Activated CD8-positive, alpha-beta T cell treated with anti-CD3 and anti-CD28 coated beads for 36 hours (primary cell): ENCODE results near the gene GNA12. TPM values are rescaled to one million over a fixed set of nuclear protein-coding genes. Genes with fewer than 3 reads are reported as not detected.

Experiments used
- ATAC-seq: fragments of 200-7000 bp; cut with Tn5 transposase; one replicate; pipeline ENCODE4 v1.10.0; 2021; ENCODE audit warnings: mild to moderate bottlenecking, moderate library complexity
- CTCF ChIA-PET: fragments of 350-600 bp; sonication (Branson Sonifier 250); formaldehyde crosslinking; loops from one replicate; lab custom pipeline; 2021; ENCODE audit warnings: antibody characterized with exemption; lab: Charles Lee
- POLR2A ChIA-PET: fragments of 350-600 bp; sonication (Branson Sonifier 250); formaldehyde crosslinking; loops from one replicate; lab custom pipeline; 2021; ENCODE audit warnings: antibody characterized with exemption; lab: Charles Lee
- DNase-seq: peaks from one replicate; pipeline ENCODE4 v3.0.0-alpha.2; 2020
- H3K27ac Mint-ChIP-seq: one replicate; pipeline ENCODE4 v1.8.0; 2021; ENCODE audit warnings: mild to moderate bottlenecking, mixed read lengths
- H3K27me3 Mint-ChIP-seq: one replicate; pipeline ENCODE4 v1.8.0; 2021; ENCODE audit warnings: mixed read lengths
- H3K36me3 Mint-ChIP-seq: one replicate; pipeline ENCODE4 v1.8.0; 2021; ENCODE audit warnings: low read depth, mixed read lengths
- H3K4me1 Mint-ChIP-seq: one replicate; pipeline ENCODE4 v1.8.0; 2021; ENCODE audit warnings: low read depth, mixed read lengths
- H3K4me3 Mint-ChIP-seq: one replicate; pipeline ENCODE4 v1.8.0; 2021; ENCODE audit warnings: mild to moderate bottlenecking, moderate library complexity, mixed read lengths
- H3K9me3 Mint-ChIP-seq: one replicate; pipeline ENCODE4 v1.8.0; 2021; ENCODE audit warnings: mixed read lengths
- CTCF ChIP-seq: fragments of 200-600 bp; IDR thresholded peaks from one replicate; pipeline ENCODE4 v1.8.0; 2022; ENCODE audit warnings: antibody characterized with exemption, mild to moderate bottlenecking
- intact Hi-C: fragments of 100-400 bp; cut with micrococcal nuclease; formaldehyde crosslinking; loops from one replicate; pipeline ENCODE4 v1.10.0; 2022
- total RNA-seq, 2 experiments: library from RNA; stranded (reverse); gene quantifications; one replicate each; pipeline ENCODE4 v1.2.3, GENCODE V29; 2021

The GNA12 gene
- total RNA-seq, 2 experiments from 2014 or later, result 21.0 to 21.1 TPM

DNA sequence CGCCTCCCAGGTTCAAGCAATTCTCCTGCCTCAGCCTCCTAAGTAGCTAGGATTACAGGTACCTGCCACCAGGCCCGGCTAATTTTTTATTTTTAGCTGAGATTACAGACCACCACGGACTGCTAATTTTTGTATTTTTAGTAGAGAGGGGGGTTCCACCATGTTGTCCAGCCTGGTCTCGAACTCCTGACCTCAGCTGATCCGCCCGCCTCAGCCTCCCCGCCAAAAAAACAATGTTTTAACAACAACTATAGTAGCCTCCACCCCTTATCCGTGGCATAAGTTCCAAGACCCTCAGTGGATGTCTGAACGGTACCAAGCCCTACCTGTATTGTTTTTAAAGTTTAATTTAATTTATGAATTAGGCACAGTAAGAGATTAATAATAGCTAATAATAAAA, 48.2 kb downstream of the GNA12 start:
- peaks cover 23% of the 10 kb centered on the region for H3K4me1 Mint-ChIP-seq
- ATAC-seq (no peak), DNase-seq (no peak)
- no peak for TF ChIP-seq CTCF
- H3K27ac Mint-ChIP-seq, result no peak overlapping the region
- H3K9me3 Mint-ChIP-seq, result no peaks in the 10 kb centered on the region
- no peaks in the 10 kb centered on the region for H3K27me3 Mint-ChIP-seq
- intact Hi-C loops, result no loop called here
- POLR2A ChIA-PET, result interaction anchor here (1.4 kb wide), 2 partner anchors 9 to 38 kb away, joined by 3 read pairs; no protein-coding TSS in a partner anchor
- CTCF ChIA-PET, result no interaction called here
- peaks cover 30% of the 10 kb centered on the region for H3K36me3 Mint-ChIP-seq
- no peak overlapping the region for H3K4me3 Mint-ChIP-seq

DNA sequence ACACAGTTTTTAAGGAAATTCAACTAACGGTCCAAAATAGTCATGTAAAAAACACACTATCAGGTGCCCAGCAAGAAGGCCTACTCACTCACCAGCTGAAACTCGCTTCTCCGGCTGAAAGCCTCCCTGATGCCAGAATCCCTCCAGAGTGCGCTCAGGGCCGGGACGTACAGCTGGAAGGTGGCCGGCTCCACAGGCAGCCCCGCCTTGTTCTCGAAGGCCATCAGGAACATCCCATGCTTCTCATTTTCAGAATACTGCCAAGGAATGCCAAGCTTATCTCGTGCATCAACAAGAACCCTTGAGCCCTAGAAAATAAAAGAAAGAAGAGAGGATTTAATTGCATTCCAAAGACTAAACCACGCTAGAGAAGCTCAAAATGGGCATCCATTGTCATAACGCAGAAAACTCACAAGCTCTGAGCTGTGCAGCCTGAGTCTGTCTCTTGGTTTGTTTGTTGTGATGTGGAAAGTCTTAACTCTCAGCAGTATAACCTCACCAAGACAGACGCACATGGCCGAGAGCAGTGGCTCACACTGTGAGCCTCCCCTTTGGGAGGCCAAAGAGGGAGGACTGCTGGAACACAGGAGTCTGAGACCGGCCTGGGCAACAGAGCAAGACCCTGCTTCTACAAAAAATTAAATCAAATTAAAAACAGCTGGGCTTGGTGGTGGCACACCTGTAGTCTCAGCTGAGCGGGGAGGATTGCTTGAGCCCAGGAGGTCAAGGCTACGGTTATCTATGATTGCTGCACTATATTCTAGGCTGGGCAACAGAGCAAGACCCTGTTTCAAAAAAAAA, 49.1 kb downstream of the GNA12 start:
- TF ChIP-seq CTCF, result no peak
- Mint-ChIP-seq H3K9me3 (no peaks in the 10 kb centered on the region), H3K27ac (no peak overlapping the region), H3K27me3 (no peaks in the 10 kb centered on the region), H3K36me3 (peaks cover 30% of the 10 kb centered on the region), H3K4me1 (peaks cover 14% of the 10 kb centered on the region), H3K4me3 (no peak overlapping the region)
- DNase-seq (no peak), ATAC-seq (no peak)
- ChIA-PET POLR2A (interaction anchor here (1.4 kb wide), 2 partner anchors 10 to 37 kb away, joined by 3 read pairs; no protein-coding TSS in a partner anchor), CTCF (interaction anchor here (1.5 kb wide), 1 partner anchor 9 kb away, joined by 7 read pairs; no protein-coding TSS in a partner anchor)
- intact Hi-C loops, result no loop called here

DNA sequence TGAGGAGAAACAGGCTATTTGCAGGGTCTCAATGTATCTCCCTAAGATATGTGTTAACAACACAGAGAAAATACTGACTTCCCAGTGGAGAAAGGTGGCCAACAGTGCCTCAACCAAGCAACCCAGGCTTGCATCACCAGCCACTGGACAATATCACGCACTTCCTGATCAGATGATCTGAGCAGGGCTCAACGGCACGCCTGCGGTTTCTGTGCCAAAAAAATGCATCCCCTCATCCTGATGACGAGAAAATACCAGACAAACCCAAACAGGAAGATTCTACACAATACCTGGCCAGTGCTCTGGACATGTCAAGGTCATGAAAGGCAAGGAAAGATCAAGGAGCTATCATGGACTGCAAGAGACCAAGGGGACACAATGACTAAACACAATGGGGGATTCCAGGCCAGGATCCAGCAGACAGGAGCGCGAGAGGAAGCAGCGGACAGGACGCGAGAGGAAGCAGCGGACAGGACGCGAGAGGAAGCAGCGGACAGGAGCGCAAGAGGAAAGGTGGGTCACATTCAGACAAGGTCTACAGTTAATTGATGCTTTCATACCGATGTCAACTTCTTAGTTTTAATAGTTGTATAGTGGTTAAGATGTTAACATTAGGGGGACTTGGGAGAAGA, 51.1 kb downstream of the GNA12 start:
- ATAC-seq (no peak), DNase-seq (no peak)
- TF ChIP-seq CTCF, result no peak
- intact Hi-C loops, result no loop called here
- no peaks in the 10 kb centered on the region for H3K4me1 Mint-ChIP-seq
- no peak overlapping the region for H3K27ac Mint-ChIP-seq
- peaks cover 37% of the 10 kb centered on the region for H3K36me3 Mint-ChIP-seq
- POLR2A ChIA-PET, result no interaction called here
- CTCF ChIA-PET, result no interaction called here
- no peaks in the 10 kb centered on the region for H3K27me3 Mint-ChIP-seq
- H3K9me3 Mint-ChIP-seq, result no peaks in the 10 kb centered on the region
- no peak overlapping the region for H3K4me3 Mint-ChIP-seq

DNA sequence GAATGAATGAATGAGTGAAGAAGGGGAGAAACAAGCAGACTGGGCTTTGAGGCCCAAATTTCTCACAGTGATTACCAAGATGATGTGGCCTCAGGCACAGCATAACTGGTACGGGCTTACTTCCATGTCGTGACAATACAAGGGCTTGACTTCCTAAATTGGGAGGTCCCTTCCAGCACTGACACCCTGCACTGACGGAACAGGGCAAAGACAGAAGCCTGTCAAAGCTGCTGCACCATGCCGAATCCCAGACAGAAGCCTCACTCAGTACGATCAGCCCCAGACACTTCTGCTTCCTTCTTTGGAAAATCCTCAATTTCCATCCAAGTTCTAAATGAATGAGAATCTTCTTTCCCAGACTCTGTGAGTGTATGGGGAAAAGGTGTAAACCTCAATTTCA, 51.9 kb downstream of the GNA12 start:
- no peak overlapping the region for H3K4me3 Mint-ChIP-seq
- ATAC-seq (no peak), DNase-seq (no peak)
- no peaks in the 10 kb centered on the region for H3K4me1 Mint-ChIP-seq
- ChIA-PET CTCF (interaction anchor here (0.7 kb wide), 1 partner anchor 95 kb away, joined by 3 read pairs; no protein-coding TSS in a partner anchor), POLR2A (no interaction called here)
- H3K9me3 Mint-ChIP-seq, result no peaks in the 10 kb centered on the region
- H3K36me3 Mint-ChIP-seq, result peaks cover 37% of the 10 kb centered on the region
- intact Hi-C loops, result no loop called here
- no peak overlapping the region for H3K27ac Mint-ChIP-seq
- H3K27me3 Mint-ChIP-seq, result no peaks in the 10 kb centered on the region
- no peak for TF ChIP-seq CTCF

- Mint-ChIP-seq H3K9me3 (no peaks in the 10 kb centered on the region), H3K27me3 (no peaks in the 10 kb centered on the region), H3K4me1 (no peaks in the 10 kb centered on the region), H3K36me3 (peaks cover 37% of the 10 kb centered on the region), H3K4me3 (no peak overlapping the region), H3K27ac (no peak overlapping the region)
- intact Hi-C loops, result no loop called here
- ATAC-seq (no peak), DNase-seq (no peak)
- TF ChIP-seq CTCF, result no peak
- ChIA-PET CTCF (no interaction called here), POLR2A (no interaction called here)
Observed at GRCh38 chr7:2791390-2791789, 52.7 kb downstream of the GNA12 start.
